Cardiac septum (tissue), 1 donor: ENCODE data around the gene ZNF436. TPM values are rescaled to one million over a fixed set of nuclear protein-coding genes. Genes with fewer than 3 reads are reported as not detected.

Source experiments
- DNase-seq: peaks from one replicate; pipeline ENCODE4 v3.0.0-alpha.2; 2020; ENCODE audit warnings: low spot score
- intact Hi-C: fragments of 100-400 bp; cut with DNase I; formaldehyde crosslinking; loops from one replicate; pipeline ENCODE4 v1.14.0; 2022
- long read RNA-seq: library from polyadenylated mRNA; unstranded; transcript quantifications from one replicate; pipeline ENCODE4 v2.0.0, GENCODE V29; 2021
- total RNA-seq: library from RNA; stranded (reverse); fragmentation: NEBNext Ultra II Directional; extraction: Animal tissue kit (Norgen Biotek cat#: 25700); gene quantifications from one replicate; pipeline ENCODE4 v1.2.1, GENCODE V29; 2021
- donor health status: DM: no; HTN: no; CAD: no.

Gene ZNF436
- total RNA-seq = 19.8 TPM
- long read RNA-seq, full-length matches to known transcripts = 7 of 10 reads
- long read RNA-seq, partial matches to known transcripts = 0 of 10 reads
- long read RNA-seq, other reads (novel, unspliced or antisense) = 3 of 10 reads

GRCh38 chr1:23369335-23370013 is at the start of gene ZNF436:
TSS of gene ZNF436 (minus strand) at chr1:23369836. CDS start at chr1:23368005, 1,831 bp downstream.
- peak; percentile 92 for DNase-seq

GRCh38 chr1:23419180-23419579 is 49.5 kb upstream of the ZNF436 start:
- intact Hi-C loops = no loop called here
- no peak for DNase-seq

More at GRCh38 chr1:23369335-23370013, at the start of gene ZNF436:
- intact Hi-C loops = loop anchor here (2.0 to 5.0 kb wide), 3 partner anchors 25 to 113 kb away; partner anchors contain the start of gene ASAP3

GRCh38 chr1:23417570-23417969 is 47.9 kb upstream of the ZNF436 start:
- DNase-seq = no peak

GRCh38 chr1:23416964-23417363 is 47.3 kb upstream of the ZNF436 start:
- DNase-seq = no peak
- intact Hi-C loops = no loop called here

More at GRCh38 chr1:23417570-23417969, 47.9 kb upstream of the ZNF436 start:
- intact Hi-C loops = no loop called here

- no peak for DNase-seq
- intact Hi-C loops = no loop called here
Observed at GRCh38 chr1:23408797-23409290, 39.2 kb upstream of the ZNF436 start.

GRCh38 chr1:23407016-23407630 is 37.5 kb upstream of the ZNF436 start:
- no peak for DNase-seq
- intact Hi-C loops = no loop called here

- no peak for DNase-seq
- intact Hi-C loops = no loop called here
Observed at GRCh38 chr1:23405946-23406345, 36.3 kb upstream of the ZNF436 start.

GRCh38 chr1:23403735-23404486 is 34.3 kb upstream of the ZNF436 start:
- peak; percentile 94 for DNase-seq
- intact Hi-C loops = loop anchor here (2.0 to 5.0 kb wide), 3 partner anchors 35 to 122 kb away; partner anchors contain the start of genes HNRNPR and ZNF436

GRCh38 chr1:23403355-23403734 is 33.7 kb upstream of the ZNF436 start:
- DNase-seq = no peak
- intact Hi-C loops = loop anchor here (2.0 to 5.0 kb wide), 3 partner anchors 35 to 121 kb away; partner anchors contain the start of genes HNRNPR and ZNF436

- no peak for DNase-seq
- intact Hi-C loops = loop anchor here (2.0 to 5.0 kb wide), 3 partner anchors 34 to 121 kb away; partner anchors contain the start of genes HNRNPR and ZNF436
Observed at GRCh38 chr1:23403038-23403336, 33.4 kb upstream of the ZNF436 start.

- intact Hi-C loops = loop anchor here (2.0 to 5.0 kb wide), 3 partner anchors 34 to 120 kb away; partner anchors contain the start of genes HNRNPR and ZNF436
- no peak for DNase-seq
Observed at GRCh38 chr1:23402286-23403037, 32.8 kb upstream of the ZNF436 start.

GRCh38 chr1:23401313-23401712 is 31.7 kb upstream of the ZNF436 start:
- intact Hi-C loops = loop anchor here (5.0 kb wide), 1 partner anchor 119 kb away; no protein-coding TSS in a partner anchor
- no peak for DNase-seq

- intact Hi-C loops = loop anchor here (5.0 kb wide), 1 partner anchor 118 kb away; no protein-coding TSS in a partner anchor
- DNase-seq = no peak
Observed at GRCh38 chr1:23400324-23401114, 30.9 kb upstream of the ZNF436 start.

GRCh38 chr1:23399229-23399628 is 29.6 kb upstream of the ZNF436 start:
- DNase-seq = no peak

GRCh38 chr1:23397908-23398307 is 28.3 kb upstream of the ZNF436 start:
- no peak for DNase-seq
- intact Hi-C loops = no loop called here

More at GRCh38 chr1:23399229-23399628, 29.6 kb upstream of the ZNF436 start:
- intact Hi-C loops = no loop called here

GRCh38 chr1:23396380-23396779 is 26.7 kb upstream of the ZNF436 start:
- no peak for DNase-seq
- intact Hi-C loops = no loop called here

- no peak for DNase-seq
- intact Hi-C loops = loop anchor here (2.0 kb wide), 1 partner anchor 27 kb away; the partner anchor contains the start of gene ZNF436
Observed at GRCh38 chr1:23395849-23396248, 26.2 kb upstream of the ZNF436 start.

- intact Hi-C loops = loop anchor here (2.0 kb wide), 1 partner anchor 26 kb away; the partner anchor contains the start of gene ZNF436
Observed at GRCh38 chr1:23395154-23395724, 25.6 kb upstream of the ZNF436 start.

More at GRCh38 chr1:23395154-23395724, 25.6 kb upstream of the ZNF436 start:
- no peak for DNase-seq
